HL-60 (cell line): ENCODE results near the gene TAF4.

ENCODE experiments used
- CTCF ChIP-seq: IDR thresholded peaks from one replicate; pipeline ENCODE4 v1.5.1; 2011; ENCODE audit warnings: low read length, control low read depth, inconsistent platforms; ENCODE audit not compliant: insufficient read depth
- GABPA ChIP-seq: IDR thresholded peaks from 2 replicates; pipeline ENCODE4 v1.6.1; 2012; ENCODE audit warnings: low read depth
- POLR2AphosphoS5 ChIP-seq: IDR thresholded peaks from 2 replicates; pipeline ENCODE4 v1.6.1; 2012; ENCODE audit warnings: low read depth
- REST ChIP-seq: IDR thresholded peaks from 2 replicates; pipeline ENCODE4 v1.6.1; 2012; ENCODE audit warnings: low read depth; ENCODE audit not compliant: insufficient replicate concordance
- SPI1 ChIP-seq: IDR thresholded peaks from 2 replicates; pipeline ENCODE4 v1.6.1; 2012; ENCODE audit warnings: low read depth, mild to moderate bottlenecking, borderline replicate concordance

- TF ChIP-seq CTCF (no peak), REST (no peak), POLR2AphosphoS5 (no peak), GABPA (no peak), SPI1 (no peak)
Measured at GRCh38 chr20:62051546-62052255, 14.0 kb downstream of the TAF4 start.
